ENCODE measurements around the gene PRPH. TPM values are rescaled to one million over a fixed set of nuclear protein-coding genes. Genes with fewer than 3 reads are reported as not detected.

The PRPH gene
- total RNA-seq, 1 experiment from 2014 or later = 5.1 TPM

- Histone ChIP-seq H3K36me3 (replicated peaks; ENCODE audit: control insufficient read depth, insufficient read depth, low read length) (no peaks in the 10 kb centered on the region), H3K4me3 (ENCODE audit: insufficient read depth, low read depth, low read length) (no peak overlapping the region), H3K27me3 (ENCODE audit: control insufficient read depth, insufficient read depth, low read length) (peaks cover 17% of the 10 kb centered on the region)
- DNase-seq = no peak
Observed at GRCh38 chr12:49287876-49288275, 7.1 kb upstream of the PRPH start.

DNA sequence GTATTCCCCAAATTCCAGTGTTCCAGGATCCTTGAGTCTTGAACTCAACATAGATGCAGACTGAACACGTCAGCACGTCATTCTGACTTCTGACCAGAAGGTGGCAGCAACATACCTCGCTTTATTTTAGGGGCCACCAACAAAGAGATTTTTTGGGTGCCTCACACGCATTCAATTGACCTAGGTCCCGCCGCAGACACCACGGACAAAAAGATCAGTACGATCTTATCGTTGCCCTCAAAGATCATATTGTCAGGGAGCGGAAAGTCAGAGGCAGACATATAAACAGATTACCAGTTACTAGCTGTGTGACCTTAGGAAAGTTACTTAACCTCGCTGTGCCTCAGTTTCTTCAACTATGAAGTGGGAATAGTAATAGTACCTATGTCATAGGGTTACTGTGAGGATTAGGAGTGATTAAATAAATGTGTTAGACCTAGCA, 6.5 kb upstream of the PRPH start:
- no peak overlapping the region for H3K4me3 ChIP-seq (ENCODE audit: insufficient read depth, low read depth, low read length)
- no peaks in the 10 kb centered on the region for H3K36me3 ChIP-seq (replicated peaks; ENCODE audit: control insufficient read depth, insufficient read depth, low read length)
- DNase-seq = peak; percentile 82
- H3K27me3 ChIP-seq (ENCODE audit: control insufficient read depth, insufficient read depth, low read length) = peaks cover 23% of the 10 kb centered on the region

- H3K36me3 ChIP-seq (replicated peaks; ENCODE audit: control insufficient read depth, insufficient read depth, low read length) = no peaks in the 10 kb centered on the region
- DNase-seq = no peak
- H3K27me3 ChIP-seq (ENCODE audit: control insufficient read depth, insufficient read depth, low read length) = peaks cover 29% of the 10 kb centered on the region
- H3K4me3 ChIP-seq (ENCODE audit: insufficient read depth, low read depth, low read length) = no peak overlapping the region
Observed at GRCh38 chr12:49288922-49289555, 5.9 kb upstream of the PRPH start.

- peaks cover 63% of the 10 kb centered on the region for H3K27me3 ChIP-seq (ENCODE audit: control insufficient read depth, insufficient read depth, low read length)
- no peak for DNase-seq
- no peaks in the 10 kb centered on the region for H3K36me3 ChIP-seq (replicated peaks; ENCODE audit: control insufficient read depth, insufficient read depth, low read length)
- H3K4me3 ChIP-seq (ENCODE audit: insufficient read depth, low read depth, low read length) = no peak overlapping the region; the same call in 1 of the 2 replicates
Observed at GRCh38 chr12:49292729-49293055, 2.3 kb upstream of the PRPH start.

GRCh38 chr12:49293056-49293956, 1.6 kb upstream of the PRPH start:
- peak overlapping the region; percentile 16; the same call in 1 of the 2 replicates for H3K4me3 ChIP-seq (ENCODE audit: insufficient read depth, low read depth, low read length)
- peak; percentile 70 for DNase-seq
- H3K27me3 ChIP-seq (ENCODE audit: control insufficient read depth, insufficient read depth, low read length) = peaks cover 67% of the 10 kb centered on the region
- no peaks in the 10 kb centered on the region for H3K36me3 ChIP-seq (replicated peaks; ENCODE audit: control insufficient read depth, insufficient read depth, low read length)

DNA sequence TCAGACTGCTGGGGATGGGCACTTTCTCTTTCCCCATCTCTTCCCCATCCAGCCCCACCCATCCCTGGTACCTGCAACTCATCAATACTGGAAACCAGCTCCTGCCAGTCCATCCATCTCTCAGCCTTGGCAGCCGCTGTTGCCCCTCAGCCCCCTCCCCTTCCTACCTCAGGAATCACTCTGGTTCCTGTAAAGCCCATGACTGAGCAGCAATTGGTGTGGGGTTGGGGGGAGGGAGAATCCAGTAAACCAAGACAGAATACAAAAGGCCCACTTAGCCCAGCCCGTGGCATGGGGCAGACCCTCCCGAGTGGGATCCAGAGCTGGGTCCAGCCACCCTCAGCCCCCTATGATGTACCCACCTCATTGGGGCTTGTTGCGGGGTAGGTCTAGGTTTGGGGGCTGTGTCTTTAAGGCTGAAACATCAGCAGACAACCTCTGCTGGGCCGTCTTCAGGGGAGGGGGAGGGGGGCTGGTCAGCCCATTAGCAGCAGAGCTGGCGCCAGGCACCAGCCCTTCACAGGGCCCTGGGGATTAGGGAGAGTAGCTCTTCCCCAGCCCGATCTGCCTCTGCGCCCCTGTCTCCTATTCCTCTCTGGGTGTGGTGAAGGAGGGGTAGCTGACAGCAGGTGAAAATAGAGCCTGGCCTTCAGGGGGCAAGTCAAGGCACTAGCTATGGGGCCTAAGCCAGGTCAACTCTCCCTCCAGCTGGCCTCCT, 702 bp upstream of the PRPH start:
- peak; percentile 66 for DNase-seq
- Histone ChIP-seq H3K4me3 (ENCODE audit: insufficient read depth, low read depth, low read length) (no peak overlapping the region), H3K36me3 (replicated peaks; ENCODE audit: control insufficient read depth, insufficient read depth, low read length) (no peaks in the 10 kb centered on the region), H3K27me3 (ENCODE audit: control insufficient read depth, insufficient read depth, low read length) (peaks cover 69% of the 10 kb centered on the region)

- DNase-seq = no peak
- no peak overlapping the region; the same call in 1 of the 2 replicates for H3K4me3 ChIP-seq (ENCODE audit: insufficient read depth, low read depth, low read length)
- H3K27me3 ChIP-seq (ENCODE audit: control insufficient read depth, insufficient read depth, low read length) = peaks cover 69% of the 10 kb centered on the region
- H3K36me3 ChIP-seq (replicated peaks; ENCODE audit: control insufficient read depth, insufficient read depth, low read length) = no peaks in the 10 kb centered on the region
Observed at GRCh38 chr12:49294804-49295081, 204 bp upstream of the PRPH start.

DNA sequence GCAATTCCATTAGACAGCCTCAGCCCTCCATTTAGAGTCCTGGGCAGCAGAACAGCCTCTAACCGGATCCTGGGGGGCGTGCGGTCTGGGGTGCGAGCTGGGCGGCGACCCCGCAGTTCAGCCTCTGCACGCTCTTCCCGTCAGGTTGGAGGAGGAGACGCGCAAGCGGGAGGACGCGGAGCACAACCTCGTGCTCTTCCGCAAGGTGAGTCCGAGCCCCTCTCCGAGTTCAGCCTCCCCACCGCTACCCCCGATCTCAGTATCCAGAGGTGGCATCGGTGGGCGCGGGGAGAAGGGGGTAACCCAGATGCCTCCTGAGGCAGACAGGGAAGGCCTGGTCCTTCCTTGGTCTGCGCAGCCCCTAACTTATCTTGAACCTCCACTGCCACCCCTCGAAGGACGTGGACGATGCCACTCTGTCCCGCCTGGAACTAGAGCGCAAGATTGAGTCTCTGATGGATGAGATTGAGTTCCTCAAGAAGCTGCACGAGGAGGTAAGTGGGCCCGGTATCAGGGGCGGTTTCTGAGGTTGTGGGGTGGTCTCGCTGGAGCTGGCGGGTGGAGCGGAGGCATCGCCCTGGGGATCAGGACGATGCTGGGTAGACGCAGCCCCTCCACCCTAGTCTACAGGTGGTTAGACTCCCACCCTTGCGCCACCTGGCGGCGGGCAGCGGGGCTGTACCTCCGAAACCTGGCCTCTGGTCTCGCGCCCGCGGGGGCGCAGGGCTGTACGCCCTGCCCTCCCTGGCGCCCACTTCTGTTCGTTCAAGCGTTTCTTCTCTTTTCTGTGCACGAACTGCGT, 1.3 kb downstream of the PRPH start:
- peak; percentile 97 for DNase-seq
- no peaks in the 10 kb centered on the region for H3K36me3 ChIP-seq (replicated peaks; ENCODE audit: control insufficient read depth, insufficient read depth, low read length)
- peak overlapping the region; percentile 34; the same call in 1 of the 2 replicates for H3K4me3 ChIP-seq (ENCODE audit: insufficient read depth, low read depth, low read length)
- peaks cover 69% of the 10 kb centered on the region for H3K27me3 ChIP-seq (ENCODE audit: control insufficient read depth, insufficient read depth, low read length)

GRCh38 chr12:49296836-49297694, 2.1 kb downstream of the PRPH start:
- H3K27me3 ChIP-seq (ENCODE audit: control insufficient read depth, insufficient read depth, low read length) = peaks cover 66% of the 10 kb centered on the region
- peak; percentile 94 for DNase-seq
- peak overlapping the region; percentile 34 for H3K4me3 ChIP-seq (ENCODE audit: insufficient read depth, low read depth, low read length)
- no peaks in the 10 kb centered on the region for H3K36me3 ChIP-seq (replicated peaks; ENCODE audit: control insufficient read depth, insufficient read depth, low read length)

DNA sequence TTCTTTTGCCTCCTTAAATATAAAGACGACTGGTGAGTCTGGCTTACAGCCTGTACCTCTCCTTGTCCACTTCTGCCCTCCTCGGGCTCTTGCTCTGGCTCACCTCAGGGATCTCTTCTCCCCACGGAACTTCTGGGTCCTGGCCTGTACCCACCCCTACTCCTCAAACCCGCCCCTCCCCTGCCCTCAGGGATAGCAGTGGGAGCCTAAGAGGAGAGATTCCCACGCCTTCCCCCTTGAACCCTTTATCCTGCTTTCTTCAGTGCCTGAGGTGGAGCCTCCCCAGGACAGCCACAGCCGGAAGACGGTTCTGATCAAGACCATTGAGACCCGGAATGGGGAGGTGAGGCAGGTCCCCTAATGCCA, 2.7 kb downstream of the PRPH start:
- Histone ChIP-seq H3K27me3 (ENCODE audit: control insufficient read depth, insufficient read depth, low read length) (peaks cover 61% of the 10 kb centered on the region), H3K36me3 (replicated peaks; ENCODE audit: control insufficient read depth, insufficient read depth, low read length) (no peaks in the 10 kb centered on the region), H3K4me3 (ENCODE audit: insufficient read depth, low read depth, low read length) (peak overlapping the region; percentile 16; the same call in 1 of the 2 replicates)
- no peak for DNase-seq

DNA sequence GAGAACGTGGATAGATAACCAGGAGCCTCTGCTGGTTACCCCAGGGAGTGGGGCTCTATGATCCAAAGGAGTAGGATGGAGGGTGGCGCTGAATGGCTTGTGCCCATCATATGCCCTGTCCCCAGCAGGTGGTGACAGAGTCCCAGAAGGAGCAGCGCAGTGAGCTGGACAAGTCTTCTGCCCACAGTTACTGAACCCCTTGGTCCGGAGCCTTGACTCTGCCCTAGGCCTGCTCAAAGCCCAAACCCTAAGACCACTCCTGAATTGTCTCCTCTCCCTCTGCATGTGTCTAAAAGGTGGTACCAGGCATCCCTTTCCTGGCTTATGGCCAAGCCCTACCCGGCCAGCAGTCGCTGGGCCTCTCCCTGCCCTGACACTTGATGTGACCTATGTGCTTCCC, 3.2 kb downstream of the PRPH start:
- DNase-seq = no peak
- Histone ChIP-seq H3K4me3 (ENCODE audit: insufficient read depth, low read depth, low read length) (no peak overlapping the region), H3K36me3 (replicated peaks; ENCODE audit: control insufficient read depth, insufficient read depth, low read length) (no peaks in the 10 kb centered on the region), H3K27me3 (ENCODE audit: control insufficient read depth, insufficient read depth, low read length) (peaks cover 60% of the 10 kb centered on the region)

DNA sequence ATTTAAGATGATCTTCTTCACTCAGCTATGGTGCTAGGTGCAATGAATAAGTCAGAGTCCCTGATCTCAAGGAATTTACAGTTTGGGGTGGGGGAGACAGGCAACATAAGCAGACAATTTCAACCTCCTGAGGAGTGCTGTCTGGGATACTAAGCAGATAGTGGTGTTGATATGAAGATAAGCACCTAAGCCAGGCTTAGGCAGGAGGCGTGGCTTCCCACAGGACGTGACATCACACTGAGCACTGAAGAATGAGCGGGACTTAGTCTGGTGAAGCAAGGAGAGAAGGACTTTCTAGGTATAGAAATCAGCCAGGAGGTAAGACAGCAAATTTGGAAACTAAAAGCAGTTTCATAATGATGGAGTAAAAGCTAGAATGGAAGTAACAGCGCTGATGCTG, 6.8 kb downstream of the PRPH start:
- no peak overlapping the region for H3K4me3 ChIP-seq (ENCODE audit: insufficient read depth, low read depth, low read length)
- no peak for DNase-seq
- peaks cover 24% of the 10 kb centered on the region for H3K27me3 ChIP-seq (ENCODE audit: control insufficient read depth, insufficient read depth, low read length)
- no peaks in the 10 kb centered on the region for H3K36me3 ChIP-seq (replicated peaks; ENCODE audit: control insufficient read depth, insufficient read depth, low read length)

GRCh38 chr12:49304161-49304560, 9.2 kb downstream of the PRPH start:
- Histone ChIP-seq H3K27me3 (ENCODE audit: control insufficient read depth, insufficient read depth, low read length) (peaks cover 4% of the 10 kb centered on the region), H3K4me3 (ENCODE audit: insufficient read depth, low read depth, low read length) (no peak overlapping the region), H3K36me3 (replicated peaks; ENCODE audit: control insufficient read depth, insufficient read depth, low read length) (no peaks in the 10 kb centered on the region)
- DNase-seq = no peak

Data from H7 (cell line).